ENCODE results near the gene ADCY4.

The ADCY4 gene

GRCh38 chr14:24293525-24293924, 41.3 kb downstream of the ADCY4 start:
- no peak for DNase-seq

DNA sequence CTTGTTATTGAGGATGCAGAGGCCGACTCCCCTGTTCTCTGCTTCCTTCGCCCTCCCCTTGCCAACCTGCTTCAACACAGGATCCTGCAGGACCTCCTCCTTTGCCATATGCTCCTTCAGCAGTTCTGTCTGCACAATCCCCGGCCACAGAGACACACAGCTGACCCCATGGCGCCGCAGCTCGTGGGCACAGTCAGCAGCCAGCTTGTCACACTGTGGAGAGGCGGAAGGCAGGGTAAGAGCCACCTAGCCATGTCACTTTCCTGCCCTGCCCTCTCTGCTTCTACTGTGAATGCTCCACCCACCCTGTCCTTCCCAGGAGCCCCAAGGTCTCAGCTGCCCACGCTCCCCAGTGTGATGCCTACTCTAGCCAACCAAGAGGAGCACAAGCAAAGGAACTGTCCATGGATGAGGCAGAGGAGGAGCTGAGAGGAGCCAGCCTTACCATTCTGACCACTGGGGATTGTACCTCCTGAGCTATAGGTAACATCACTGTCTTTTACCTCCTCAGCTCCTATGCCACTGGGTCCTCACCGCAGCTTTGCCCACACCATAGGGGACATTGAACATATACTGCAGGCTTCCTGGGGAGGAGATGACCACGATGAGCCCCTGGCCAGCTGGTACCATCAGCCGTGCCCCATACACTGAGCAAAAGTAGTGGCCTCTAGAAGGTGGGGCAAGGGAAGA, 42.6 kb downstream of the ADCY4 start:
- no peak for DNase-seq

DNA sequence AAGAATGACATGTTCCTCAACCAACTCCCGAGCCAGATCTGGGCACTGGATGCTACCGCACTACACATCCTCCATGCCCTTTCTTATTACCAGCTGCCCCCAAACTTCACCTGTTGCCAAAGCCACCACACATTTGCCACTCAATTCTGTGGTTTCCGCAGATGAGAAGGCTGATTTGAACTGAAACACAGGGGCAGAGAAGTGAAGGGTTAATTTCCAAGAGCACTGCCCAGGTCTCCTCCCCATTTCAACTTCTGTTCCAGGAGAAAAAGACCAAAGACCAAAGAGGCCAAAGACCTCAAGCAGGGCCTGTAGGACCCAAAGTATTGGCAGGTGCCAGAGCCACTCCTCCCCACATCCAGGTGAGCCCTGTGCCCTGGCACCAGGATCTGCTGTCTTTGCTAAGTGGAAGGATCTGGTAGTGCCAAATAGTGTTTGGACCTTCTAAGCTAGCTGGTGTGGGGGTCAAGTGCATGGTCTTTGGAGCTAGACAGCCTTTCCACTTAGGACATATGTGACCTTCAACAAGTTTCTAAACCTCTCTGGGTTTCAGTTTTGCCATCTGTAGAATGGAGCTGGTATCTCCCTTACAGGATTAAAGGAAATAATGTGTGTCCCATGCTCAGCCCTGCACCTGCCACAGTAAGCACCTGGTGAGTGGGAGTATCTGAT, 43.3 kb downstream of the ADCY4 start:
- no peak for DNase-seq

- DNase-seq: no peak
Observed at GRCh38 chr14:24290746-24291145, 44.1 kb downstream of the ADCY4 start.

- DNase-seq: no peak
Observed at GRCh38 chr14:24289649-24290280, 45.1 kb downstream of the ADCY4 start.

DNA sequence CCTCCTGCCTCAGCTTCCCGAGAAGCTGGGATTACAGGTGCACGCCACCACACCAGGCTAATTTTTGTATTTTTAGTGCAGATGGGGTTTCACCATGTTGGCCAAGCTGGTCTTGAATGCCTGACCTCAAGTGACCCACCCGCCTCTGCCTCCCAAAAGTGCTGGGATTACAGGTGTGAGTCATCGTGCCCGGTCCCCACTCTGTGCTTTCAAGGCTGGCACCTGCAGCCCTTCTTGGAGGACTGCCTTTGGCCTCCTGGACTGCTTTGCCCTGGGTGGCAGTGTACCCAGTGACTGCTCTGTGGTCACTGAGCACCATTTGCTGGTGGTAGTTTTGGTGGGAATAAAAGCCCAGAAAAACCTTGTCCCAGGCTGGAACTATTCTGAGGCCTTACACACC, 47.9 kb downstream of the ADCY4 start:
- DNase-seq: no peak

DNA sequence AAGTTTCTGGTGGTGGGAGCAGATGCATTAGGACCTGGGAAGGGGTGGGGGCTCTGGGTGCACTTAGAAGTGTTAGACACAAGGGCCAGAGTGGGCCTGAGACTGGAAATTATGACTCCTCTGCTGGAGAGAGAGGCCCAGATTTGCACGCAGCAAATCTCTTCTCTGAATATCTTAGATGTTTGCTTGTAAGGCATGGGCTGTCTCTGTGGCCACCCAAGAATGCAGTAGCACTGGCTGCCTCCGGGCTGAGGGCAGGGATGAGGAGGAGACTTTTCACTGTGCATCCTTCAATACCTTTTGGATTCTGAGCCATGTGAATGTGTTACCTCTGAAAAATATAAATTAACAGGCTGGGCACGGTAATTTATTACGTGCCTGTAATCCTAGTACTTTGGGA, 49.5 kb downstream of the ADCY4 start:
- no peak for DNase-seq

- no peak for DNase-seq
Observed at GRCh38 chr14:24284501-24285035, 50.3 kb downstream of the ADCY4 start.

DNA sequence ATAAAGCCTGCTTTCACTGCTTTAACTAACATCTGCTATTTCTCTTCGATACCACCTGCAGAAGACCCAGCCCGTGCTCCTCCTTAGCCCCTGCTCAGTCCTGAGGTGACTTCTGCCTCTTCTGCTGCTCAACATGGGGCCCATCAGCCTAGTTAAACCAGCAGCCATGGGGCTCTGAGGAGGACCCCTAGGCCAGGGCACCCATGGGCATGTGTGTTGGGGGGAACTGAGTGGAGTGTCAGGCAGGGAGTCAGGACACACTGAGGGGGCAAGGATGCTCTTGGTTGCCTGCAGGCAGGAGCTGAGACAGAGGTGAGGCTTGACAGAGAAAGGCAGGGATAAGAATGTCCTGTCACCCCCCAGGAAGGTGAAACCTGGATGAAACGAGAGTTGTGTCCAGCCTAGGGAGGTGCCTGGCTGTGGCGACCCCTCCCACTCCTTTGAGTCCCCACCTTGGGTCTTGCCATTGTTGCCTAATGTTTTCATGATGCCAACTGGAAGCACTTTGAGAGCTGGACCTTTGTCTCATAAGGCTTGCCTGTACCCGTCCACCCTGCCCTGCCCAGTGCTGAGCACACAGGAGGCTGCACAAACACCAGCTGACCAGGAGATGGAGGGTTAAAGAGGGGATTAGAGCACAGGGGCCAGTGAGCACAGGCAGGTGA, 50.9 kb downstream of the ADCY4 start:
- DNase-seq: no peak

DNA sequence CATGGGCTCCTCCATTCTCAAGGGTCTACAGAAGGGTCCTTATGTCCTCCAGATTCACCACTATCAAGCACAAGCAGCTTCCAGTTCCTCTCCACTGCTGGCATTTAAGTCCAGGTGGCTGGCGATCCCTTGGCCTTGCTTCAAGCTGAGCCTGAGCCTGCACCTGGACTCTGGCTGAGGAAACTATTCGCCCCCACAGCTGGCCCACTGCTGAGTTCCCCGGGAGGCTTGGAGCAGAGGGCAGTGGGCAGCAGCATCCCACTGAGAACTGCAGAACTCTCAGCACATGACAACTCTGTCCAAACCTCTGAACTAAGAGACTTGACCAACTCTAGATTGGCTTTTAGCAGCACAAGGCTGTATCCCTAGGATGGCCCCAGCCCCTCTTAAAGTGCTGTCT, 52.1 kb downstream of the ADCY4 start:
- no peak for DNase-seq

DNA sequence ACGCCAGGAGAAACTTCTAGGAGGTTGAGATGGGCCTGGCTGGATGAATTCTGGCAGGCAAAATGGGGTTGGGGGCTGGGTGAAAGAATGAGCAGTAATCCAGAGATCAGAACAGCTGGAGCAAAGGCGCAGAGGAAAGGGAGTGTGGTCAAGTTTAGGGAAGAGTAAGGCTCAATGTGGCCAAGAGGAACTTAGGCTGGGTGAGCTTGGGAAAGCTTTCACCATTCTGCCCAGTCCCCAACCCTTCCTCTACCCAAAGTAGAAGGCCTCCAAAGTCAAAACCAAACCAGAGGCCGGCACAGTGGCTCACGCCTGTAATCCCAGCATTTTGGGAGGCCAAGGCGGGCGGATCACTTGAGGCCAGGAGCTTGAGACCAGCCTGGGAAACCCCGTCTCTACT, 53.2 kb downstream of the ADCY4 start:
- DNase-seq: no peak

DNA sequence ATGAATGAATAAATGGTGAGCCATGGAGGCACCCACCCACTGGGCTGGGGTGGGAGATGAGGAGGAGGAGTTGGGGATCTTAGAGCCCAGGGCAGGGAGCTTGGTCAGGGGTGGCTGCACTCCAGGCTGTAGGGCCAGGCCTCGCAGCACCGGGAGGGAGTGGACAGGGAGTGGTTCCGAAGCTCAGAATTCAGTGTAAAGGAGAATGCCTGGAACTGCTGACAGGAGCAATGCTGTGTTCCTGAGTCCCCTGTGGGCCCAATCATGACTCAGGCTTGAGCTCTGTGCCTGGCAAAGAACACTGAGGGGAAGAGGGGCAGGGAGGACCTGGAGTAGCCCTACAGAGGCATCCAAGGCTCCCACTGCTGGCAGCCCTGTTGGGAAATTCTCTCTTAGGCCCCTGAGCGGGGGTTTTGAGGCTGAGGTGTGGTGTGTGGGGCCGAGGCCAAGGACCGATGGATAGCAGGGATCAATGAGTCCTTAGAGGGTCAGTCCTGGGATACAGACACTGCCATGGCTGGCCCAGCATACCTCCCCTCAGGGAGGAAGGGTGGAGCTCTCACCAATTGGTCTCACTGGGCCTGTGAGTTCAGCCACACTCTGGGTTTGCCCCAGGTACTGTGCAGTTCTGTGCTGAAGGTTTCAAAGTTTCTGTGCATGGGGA, 53.9 kb downstream of the ADCY4 start:
- DNase-seq: no peak

DNA sequence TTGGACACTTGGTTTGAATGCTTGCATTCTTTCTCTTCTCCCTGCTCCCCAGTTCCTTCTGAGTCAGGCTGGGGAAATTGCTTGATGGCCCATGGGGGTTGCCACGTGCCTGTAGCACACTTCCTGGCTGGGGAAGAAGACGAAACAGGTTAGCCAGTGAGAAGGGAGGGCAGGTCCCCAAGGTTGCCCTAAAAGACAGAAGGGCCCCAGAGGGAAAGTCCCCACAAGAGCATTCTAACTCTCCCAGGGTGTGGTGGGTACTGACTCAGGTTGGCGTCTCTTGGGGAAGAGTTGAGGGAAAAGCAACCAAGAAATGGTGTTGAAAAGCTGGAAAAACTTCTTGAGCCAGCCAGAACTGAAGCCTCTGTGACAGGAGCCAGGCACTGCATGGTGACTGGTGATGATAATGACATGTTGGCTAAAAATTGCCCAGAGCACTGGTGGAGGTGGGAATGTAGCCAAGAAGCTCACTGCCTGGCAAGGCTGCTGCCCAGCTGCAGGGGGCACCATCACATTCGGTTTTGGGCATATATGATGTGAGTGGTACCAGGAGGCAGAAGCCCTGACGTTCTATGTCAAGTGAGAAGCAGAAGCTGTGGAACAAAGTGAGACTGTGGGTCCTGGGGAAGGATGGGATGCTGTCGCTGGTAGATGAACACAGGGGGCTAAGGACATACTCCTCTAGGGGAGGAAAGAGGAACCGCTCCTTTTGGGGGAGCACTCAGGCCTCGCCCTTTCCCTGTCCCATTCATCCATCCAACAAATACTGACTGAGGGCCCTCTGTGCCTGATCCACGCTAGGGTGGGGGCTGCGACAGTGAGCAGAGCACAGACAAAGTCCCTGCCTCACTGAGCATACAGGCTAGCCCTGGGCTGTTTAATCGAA, 55.3 kb downstream of the ADCY4 start:
- DNase-seq: peak; percentile 4

DNA sequence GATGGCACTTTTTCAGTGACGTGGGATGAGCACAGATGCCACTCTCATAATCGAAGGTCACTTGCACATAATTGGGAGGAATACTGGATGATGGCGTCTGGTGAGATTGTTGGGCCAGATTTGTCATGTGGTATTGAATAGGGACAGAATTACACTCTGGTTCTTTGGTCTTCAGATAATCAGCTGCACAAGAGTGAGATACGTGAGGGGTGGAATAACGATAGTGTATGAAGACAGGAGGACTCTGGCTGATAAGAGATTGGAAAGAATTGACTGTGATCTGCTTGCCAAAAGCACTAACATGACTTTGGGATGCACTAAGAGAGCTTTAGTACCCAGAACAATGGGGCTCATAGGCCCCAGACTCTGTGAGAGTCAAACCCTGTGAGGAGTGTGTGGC, 56.4 kb downstream of the ADCY4 start:
- no peak for DNase-seq

DNA sequence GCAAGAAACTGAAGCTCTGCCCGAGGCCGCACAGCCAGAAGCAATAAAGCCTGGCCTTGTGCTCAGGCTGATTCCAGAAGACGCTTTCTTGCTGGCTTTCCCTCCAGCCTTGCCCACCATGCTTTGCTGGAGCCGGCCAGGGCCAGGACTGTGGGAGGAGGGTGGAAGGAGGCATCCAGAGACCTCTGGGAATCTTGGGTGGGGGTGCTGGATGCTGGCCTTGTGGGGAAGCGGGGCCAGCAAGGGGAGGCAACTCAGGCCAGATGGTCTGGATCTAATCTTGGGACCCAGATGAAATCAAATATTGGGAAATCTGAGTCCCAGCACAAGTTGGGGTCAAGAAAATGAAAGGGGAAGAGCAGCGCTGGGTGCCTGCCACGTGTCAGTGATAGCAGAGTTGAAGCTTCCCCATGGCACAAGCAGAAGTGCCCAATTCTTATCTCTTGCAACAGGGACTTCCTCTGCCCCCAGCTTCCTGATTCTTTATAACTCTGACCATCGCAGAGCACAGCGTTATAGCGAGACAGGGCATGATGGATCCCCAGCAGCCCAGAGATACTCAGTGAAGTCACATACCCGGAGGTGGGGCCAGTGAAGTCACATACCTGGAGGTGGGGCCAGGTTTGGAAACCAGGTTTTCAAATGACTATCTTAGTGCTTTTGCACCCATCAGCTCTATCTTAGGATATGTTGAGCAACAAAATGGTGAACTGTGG, 57.1 kb downstream of the ADCY4 start:
- no peak for DNase-seq

- no peak for DNase-seq
Observed at GRCh38 chr14:24277071-24277470, 57.8 kb downstream of the ADCY4 start.

DNA sequence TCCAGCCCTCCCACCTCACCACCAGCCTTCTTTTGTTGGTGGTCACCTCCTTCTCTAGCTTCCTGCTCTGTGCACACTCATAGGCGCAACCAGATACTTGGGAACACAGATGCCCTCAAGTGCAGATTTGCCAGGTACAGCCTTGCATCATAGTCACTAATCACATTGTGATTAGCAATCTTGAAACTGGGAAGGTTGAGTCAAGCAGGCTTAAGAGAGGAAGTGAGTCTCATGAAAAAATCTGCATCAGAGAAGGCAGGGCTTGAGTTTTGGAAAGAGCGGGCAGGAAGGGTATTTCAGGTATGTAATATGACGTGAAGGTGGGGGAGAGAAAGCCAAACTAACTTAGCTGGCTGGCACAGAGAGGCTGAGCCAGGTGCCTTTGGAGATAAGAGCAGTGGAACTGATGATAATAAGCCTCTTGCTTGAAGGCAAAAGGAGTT, 60.7 kb downstream of the ADCY4 start:
- no peak for DNase-seq

GRCh38 chr14:24273422-24273998, 61.4 kb downstream of the ADCY4 start:
- DNase-seq: no peak

DNA sequence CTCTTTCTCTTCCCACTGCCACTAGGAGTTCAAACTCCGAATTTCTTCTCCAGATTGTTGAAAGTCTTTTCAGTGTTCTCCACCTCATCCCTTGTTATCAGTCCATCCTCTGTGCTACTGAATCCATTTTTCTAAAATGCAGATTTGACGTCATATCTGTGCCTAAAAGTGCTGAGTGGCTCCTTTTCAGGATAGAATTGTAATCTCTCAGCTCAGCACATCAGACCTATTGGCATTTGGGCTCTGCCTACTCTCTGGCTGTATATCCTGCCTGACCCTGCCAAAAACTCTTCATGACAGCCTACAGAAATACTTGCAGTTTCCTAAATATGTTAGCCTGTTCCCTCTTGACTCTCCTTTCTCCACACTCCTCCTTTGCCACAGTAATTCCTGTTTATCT, 62.4 kb downstream of the ADCY4 start:
- no peak for DNase-seq

- no peak for DNase-seq
Observed at GRCh38 chr14:24271834-24272263, 63.0 kb downstream of the ADCY4 start.

Data from NCI-H1436 (cell line).